ENCODE results near the gene STN1.

GRCh38 chr10:103895411-103896186 lies 22.4 kb downstream of the STN1 start:
- TF ChIP-seq CTCF (IDR thresholded peaks at IDR 0.05), result no peak
- TF ChIP-seq POLR2A (IDR thresholded peaks at IDR 0.05), result no peak
